C4-2B (cell line): ENCODE measurements around the gene SPATA24.

ENCODE experiments used
- CTCF ChIP-seq: fragments of 450-650 bp; conservative IDR thresholded peaks from 2 replicates; pipeline ENCODE4 v1.5.1; 2017; ENCODE audit warnings: mild to moderate bottlenecking
- ZFX ChIP-seq: fragments of 450-650 bp; IDR thresholded peaks from 2 replicates; pipeline ENCODE4 v1.6.1; 2017

- TF ChIP-seq CTCF (no peak), ZFX (no peak)
These were observed 2.3 kb downstream of the SPATA24 start for GRCh38 chr5:139401546-139401945.
